ENCODE results near the gene PHOSPHO1. TPM values are rescaled to one million over a fixed set of nuclear protein-coding genes. Genes with fewer than 3 reads are reported as not detected.

PHOSPHO1 gene
- total RNA-seq, 4 donors from 2014 or later: 1.0 to 3.7 (median 2.1) TPM; not detected in 1

GRCh38 chr17:49247944-49248343 lies 17.4 kb upstream of the PHOSPHO1 start:
- intact Hi-C loops (cut with DNase I; ENCODE audit: low total_unique reads) (no loop called here), in situ Hi-C loops (cut with MboI; ENCODE audit: low sequenced_read_pairs in 4 of 4) (no loop called here)
- Histone ChIP-seq H3K4me1 (peaks cover 7 to 10% of the 10 kb centered on the region in 2 donors), H3K27me3 (no peaks in the 10 kb centered on the region), H3K27ac (no peak overlapping the region), H3K9me3 (no peaks in the 10 kb centered on the region), H3K36me3 (no peaks in the 10 kb centered on the region), H3K4me3 (no peak overlapping the region)
- ATAC-seq (no peak), DNase-seq (no peak)
- TF ChIP-seq POLR2A (IDR thresholded peaks at IDR 0.05): no peak
- no peak for TF ChIP-seq CTCF (IDR thresholded peaks at IDR 0.05 in 4 of 5, conservative IDR thresholded peaks at IDR 0.05 in 1 of 5)

GRCh38 chr17:49244839-49245238 lies 14.3 kb upstream of the PHOSPHO1 start:
- H3K9me3 ChIP-seq: no peaks in the 10 kb centered on the region
- H3K27me3 ChIP-seq: no peaks in the 10 kb centered on the region
- peaks cover 7 to 10% of the 10 kb centered on the region in 2 donors for H3K4me1 ChIP-seq
- no peak for ATAC-seq
- DNase-seq: no peak
- no peak overlapping the region for H3K4me3 ChIP-seq
- TF ChIP-seq CTCF (IDR thresholded peaks at IDR 0.05 in 4 of 5, conservative IDR thresholded peaks at IDR 0.05 in 1 of 5): no peak
- no peak for TF ChIP-seq POLR2A (IDR thresholded peaks at IDR 0.05)
- no peaks in the 10 kb centered on the region for H3K36me3 ChIP-seq
- in situ Hi-C loops (cut with MboI; ENCODE audit: low sequenced_read_pairs in 4 of 4): no loop called here
- no peak overlapping the region for H3K27ac ChIP-seq
- intact Hi-C loops (cut with DNase I; ENCODE audit: low total_unique reads): no loop called here

- DNase-seq (no peak), ATAC-seq (no peak)
- Histone ChIP-seq H3K36me3 (no peaks in the 10 kb centered on the region), H3K9me3 (no peaks in the 10 kb centered on the region), H3K27ac (no peak overlapping the region), H3K27me3 (no peaks in the 10 kb centered on the region), H3K4me1 (no peaks in the 10 kb centered on the region), H3K4me3 (no peak overlapping the region)
- TF ChIP-seq CTCF (IDR thresholded peaks at IDR 0.05 in 4 of 5, conservative IDR thresholded peaks at IDR 0.05 in 1 of 5) (no peak), POLR2A (IDR thresholded peaks at IDR 0.05) (no peak)
- intact Hi-C loops (cut with DNase I; ENCODE audit: low total_unique reads): no loop called here
- in situ Hi-C loops (cut with MboI; ENCODE audit: low sequenced_read_pairs in 4 of 4): no loop called here
Measured at GRCh38 chr17:49242813-49243212, 12.2 kb upstream of the PHOSPHO1 start.

DNA sequence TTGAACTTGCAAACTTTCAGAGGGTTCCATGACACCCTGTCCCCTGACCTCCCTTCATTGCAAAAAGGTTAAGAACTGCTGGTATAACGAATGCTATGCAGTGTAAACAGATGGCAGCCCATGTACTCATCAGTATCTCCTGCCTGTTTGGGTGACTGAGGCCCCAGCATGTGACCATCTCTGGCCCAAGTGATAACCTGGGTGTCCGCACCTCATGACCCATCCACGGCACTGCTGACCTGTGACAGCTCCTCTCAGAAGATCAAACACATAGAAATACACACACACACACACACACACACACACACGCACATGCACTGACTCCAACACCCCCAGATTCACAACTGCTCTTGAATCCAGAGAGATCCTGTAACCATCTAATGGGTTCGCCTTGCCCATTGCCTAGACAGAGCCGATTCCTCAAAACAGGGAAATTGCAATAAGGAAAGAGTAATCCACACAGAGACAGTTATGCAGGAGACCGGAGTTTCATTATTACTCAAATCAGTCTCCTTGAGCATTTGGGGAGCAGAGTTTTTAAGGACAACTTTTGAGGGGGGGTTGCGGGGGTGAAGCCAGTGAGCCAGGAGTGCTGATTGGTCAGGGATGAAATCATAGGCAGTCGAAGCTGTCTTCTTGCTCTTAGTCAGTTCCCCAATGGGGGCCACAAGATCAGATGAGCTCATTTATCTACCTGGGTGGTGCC lies 11.3 kb upstream of the PHOSPHO1 start:
- Histone ChIP-seq H3K27ac (no peak overlapping the region), H3K36me3 (no peaks in the 10 kb centered on the region), H3K9me3 (no peaks in the 10 kb centered on the region), H3K4me3 (no peak overlapping the region), H3K27me3 (no peaks in the 10 kb centered on the region), H3K4me1 (no peaks in the 10 kb centered on the region)
- in situ Hi-C loops (cut with MboI; ENCODE audit: low sequenced_read_pairs in 4 of 4) (no loop called here), intact Hi-C loops (cut with DNase I; ENCODE audit: low total_unique reads) (no loop called here)
- ATAC-seq (no peak), DNase-seq (no peak)
- TF ChIP-seq CTCF (IDR thresholded peaks at IDR 0.05 in 4 of 5, conservative IDR thresholded peaks at IDR 0.05 in 1 of 5) (no peak), POLR2A (IDR thresholded peaks at IDR 0.05) (no peak)

DNA sequence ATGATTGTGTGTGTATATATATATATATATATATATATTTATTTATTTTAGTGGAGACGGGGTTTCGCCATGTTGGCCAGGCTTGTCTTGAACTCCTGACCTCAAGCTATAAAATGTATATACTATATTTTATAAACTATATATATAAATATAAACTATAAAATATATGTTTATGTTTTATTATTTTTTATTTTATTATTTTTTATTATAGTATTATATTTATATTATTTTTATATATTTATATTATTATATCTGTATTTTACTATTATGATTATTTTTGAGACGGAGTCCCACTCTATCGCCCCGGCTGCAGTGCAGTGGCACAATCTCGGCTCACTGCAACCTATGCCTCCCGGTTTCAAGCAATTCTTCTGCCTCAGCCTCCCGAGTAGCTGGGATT lies 10.5 kb upstream of the PHOSPHO1 start:
- in situ Hi-C loops (cut with MboI; ENCODE audit: low sequenced_read_pairs in 4 of 4): no loop called here
- ATAC-seq (no peak), DNase-seq (no peak)
- intact Hi-C loops (cut with DNase I; ENCODE audit: low total_unique reads): no loop called here
- Histone ChIP-seq H3K27me3 (no peaks in the 10 kb centered on the region), H3K4me1 (no peaks in the 10 kb centered on the region), H3K9me3 (no peaks in the 10 kb centered on the region), H3K4me3 (no peak overlapping the region), H3K27ac (no peak overlapping the region), H3K36me3 (no peaks in the 10 kb centered on the region)
- TF ChIP-seq CTCF (IDR thresholded peaks at IDR 0.05 in 4 of 5, conservative IDR thresholded peaks at IDR 0.05 in 1 of 5): no peak
- TF ChIP-seq POLR2A (IDR thresholded peaks at IDR 0.05): no peak

Measured in gastrocnemius medialis (tissue), 4 donors.